SU-DHL-6 (cell line): ENCODE measurements around the gene PIK3C2G.

Experiments used
- H2AFZ ChIP-seq: fragments of 200-600 bp; sonication (generic); 2 replicates; pipeline ENCODE4 v1.6.1; 2014; ENCODE audit warnings: low read depth, mild to moderate bottlenecking, moderate library complexity, mixed read lengths, antibody characterized with exemption, low read length; ENCODE audit not compliant: severe bottlenecking
- H3F3A ChIP-seq: fragments of 200-600 bp; shearing (Covaris generic); 2 replicates; pipeline ENCODE4 v1.6.0; 2016; ENCODE audit warnings: antibody characterized with exemption, mild to moderate bottlenecking; ENCODE audit not compliant: insufficient read depth
- H3K27ac ChIP-seq: fragments of 200-600 bp; sonication (generic); 2 replicates; pipeline ENCODE4 v1.5.1; 2016; ENCODE audit warnings: low read depth, mild to moderate bottlenecking, low read length, moderate library complexity, mixed read lengths
- H3K27me3 ChIP-seq: fragments of 200-600 bp; sonication (generic), shearing (Covaris generic); 2 replicates; pipeline ENCODE4 v1.6.0; 2014; ENCODE audit warnings: mild to moderate bottlenecking, low read length
- H3K36me3 ChIP-seq: fragments of 200-600 bp; sonication (generic); 2 replicates; pipeline ENCODE4 v1.6.1; 2014; ENCODE audit warnings: mild to moderate bottlenecking, low read length, mixed read lengths
- H3K4me2 ChIP-seq: fragments of 300-600, 200-600 bp; shearing (Covaris generic), sonication (generic); 2 replicates; pipeline ENCODE4 v1.6.0; 2014; ENCODE audit warnings: low read length, low read depth, mild to moderate bottlenecking; ENCODE audit not compliant: poor library complexity, severe bottlenecking
- H3K4me3 ChIP-seq: fragments of 200-600 bp; sonication (generic); 2 replicates; pipeline ENCODE4 v1.5.1; 2014; ENCODE audit warnings: antibody characterized with exemption, low read length, mild to moderate bottlenecking, mixed read lengths; ENCODE audit not compliant: insufficient read depth, poor library complexity, severe bottlenecking
- H3K79me2 ChIP-seq: fragments of 200-600 bp; sonication (generic); 2 replicates; pipeline ENCODE4 v1.6.1; 2014; ENCODE audit warnings: mild to moderate bottlenecking, low read length, moderate library complexity; ENCODE audit not compliant: insufficient read depth
- H3K9ac ChIP-seq: fragments of 200-600 bp; sonication (generic); 2 replicates; pipeline ENCODE4 v1.7.0; 2014; ENCODE audit warnings: mild to moderate bottlenecking, low read length
- H3K9me2 ChIP-seq: fragments of 200-600 bp; sonication (generic); replicated peaks from 2 replicates; pipeline ENCODE4 v1.6.1; 2014; ENCODE audit warnings: low read length; ENCODE audit not compliant: insufficient read depth
- H3K9me3 ChIP-seq: fragments of 200-600 bp; sonication (generic); 2 replicates; pipeline ENCODE4 v1.6.1; 2014; ENCODE audit warnings: low read length, mixed read lengths; ENCODE audit not compliant: insufficient read depth
- H4K20me1 ChIP-seq: fragments of 200-600 bp; sonication (generic); 2 replicates; pipeline ENCODE4 v1.6.1; 2014; ENCODE audit warnings: low read depth, mild to moderate bottlenecking, antibody characterized with exemption, low read length, moderate library complexity, mixed read lengths
- CTCF ChIP-seq: fragments of 200-600 bp; sonication (generic); IDR thresholded peaks from one replicate; pipeline ENCODE4 v1.5.1; 2017; ENCODE audit warnings: antibody characterized with exemption, mild to moderate bottlenecking, low read length, moderate library complexity; ENCODE audit not compliant: insufficient read depth, poor library complexity, severe bottlenecking
- EZH2phosphoT487 ChIP-seq: fragments of 200-600 bp; sonication (generic), shearing (Covaris generic); conservative IDR thresholded peaks from 2 replicates; pipeline ENCODE4 v1.6.1; 2018; ENCODE audit warnings: mild to moderate bottlenecking, antibody characterized with exemption, low read length, moderate library complexity, mixed read lengths

Gene PIK3C2G

GRCh38 chr12:18576104-18576626 is 314.8 kb downstream of the PIK3C2G start:
- TF ChIP-seq CTCF (no peak), EZH2phosphoT487 (no peak)
- no peak overlapping the region for H3K27ac ChIP-seq
- no peaks in the 10 kb centered on the region for H3K79me2 ChIP-seq
- H3K4me2 ChIP-seq: no peak overlapping the region
- H4K20me1 ChIP-seq: no peaks in the 10 kb centered on the region
- no peak overlapping the region for H3K9ac ChIP-seq
- H3K9me2 ChIP-seq: no peaks in the 10 kb centered on the region
- no peaks in the 10 kb centered on the region for H3K9me3 ChIP-seq
- no peak overlapping the region for H2AFZ ChIP-seq
- no peaks in the 10 kb centered on the region for H3F3A ChIP-seq
- no peaks in the 10 kb centered on the region for H3K27me3 ChIP-seq
- H3K4me3 ChIP-seq: no peak overlapping the region
- H3K36me3 ChIP-seq: no peaks in the 10 kb centered on the region

GRCh38 chr12:18576648-18577047 is 315.3 kb downstream of the PIK3C2G start:
- no peak for TF ChIP-seq CTCF
- no peak for TF ChIP-seq EZH2phosphoT487
- no peaks in the 10 kb centered on the region for H3K9me2 ChIP-seq
- no peaks in the 10 kb centered on the region for H3K79me2 ChIP-seq
- no peaks in the 10 kb centered on the region for H3K36me3 ChIP-seq
- no peaks in the 10 kb centered on the region for H3K27me3 ChIP-seq
- H3F3A ChIP-seq: no peaks in the 10 kb centered on the region
- H2AFZ ChIP-seq: no peak overlapping the region
- no peaks in the 10 kb centered on the region for H3K9me3 ChIP-seq
- H3K4me2 ChIP-seq: no peak overlapping the region
- no peaks in the 10 kb centered on the region for H4K20me1 ChIP-seq
- no peak overlapping the region for H3K27ac ChIP-seq
- H3K9ac ChIP-seq: no peak overlapping the region
- H3K4me3 ChIP-seq: no peak overlapping the region

GRCh38 chr12:18578191-18578590 is 316.9 kb downstream of the PIK3C2G start:
- H3K27ac ChIP-seq: no peak overlapping the region
- H3K4me2 ChIP-seq: no peak overlapping the region
- no peaks in the 10 kb centered on the region for H3K9me3 ChIP-seq
- H3K79me2 ChIP-seq: no peaks in the 10 kb centered on the region
- no peak overlapping the region for H3K4me3 ChIP-seq
- no peak overlapping the region for H2AFZ ChIP-seq
- H3K9ac ChIP-seq: no peak overlapping the region
- TF ChIP-seq CTCF (no peak), EZH2phosphoT487 (no peak)
- H3K36me3 ChIP-seq: no peaks in the 10 kb centered on the region
- no peaks in the 10 kb centered on the region for H3K9me2 ChIP-seq
- H3K27me3 ChIP-seq: no peaks in the 10 kb centered on the region
- no peaks in the 10 kb centered on the region for H4K20me1 ChIP-seq
- no peaks in the 10 kb centered on the region for H3F3A ChIP-seq
